ENCODE measurements around the gene CPNE8. TPM values are rescaled to one million over a fixed set of nuclear protein-coding genes. Genes with fewer than 3 reads are reported as not detected.

CPNE8 gene
- 10 to 100 TPM in 3 of 5 donors, 1 to 10 TPM in 2; 2.3 to 36.5 (median 14.7) TPM for total RNA-seq
- 1 to 10 TPM; 3.4 to 4.9 (median 3.8) TPM for polyA plus RNA-seq
- long read RNA-seq, donor 1 = 0 reads
- long read RNA-seq, donor 2 = 0 reads
- long read RNA-seq, donor 3, partial matches to known transcripts = 0 of 1 reads
- long read RNA-seq, donor 3, other reads (novel, unspliced or antisense) = 0 of 1 reads
- long read RNA-seq, donor 4 = 0 reads
- long read RNA-seq, donor 5 = 0 reads
- long read RNA-seq, donor 6, partial matches to known transcripts = 0 of 1 reads
- long read RNA-seq, donor 6, other reads (novel, unspliced or antisense) = 0 of 1 reads
- long read RNA-seq, donor 7, partial matches to known transcripts = 0 of 2 reads
- long read RNA-seq, donor 7, other reads (novel, unspliced or antisense) = 0 of 2 reads
- long read RNA-seq, donor 8, partial matches to known transcripts = 0 of 1 reads
- long read RNA-seq, donor 8, other reads (novel, unspliced or antisense) = 0 of 1 reads
- long read RNA-seq, donor 9 = 0 reads
- long read RNA-seq, donor 10 = 0 reads

DNA sequence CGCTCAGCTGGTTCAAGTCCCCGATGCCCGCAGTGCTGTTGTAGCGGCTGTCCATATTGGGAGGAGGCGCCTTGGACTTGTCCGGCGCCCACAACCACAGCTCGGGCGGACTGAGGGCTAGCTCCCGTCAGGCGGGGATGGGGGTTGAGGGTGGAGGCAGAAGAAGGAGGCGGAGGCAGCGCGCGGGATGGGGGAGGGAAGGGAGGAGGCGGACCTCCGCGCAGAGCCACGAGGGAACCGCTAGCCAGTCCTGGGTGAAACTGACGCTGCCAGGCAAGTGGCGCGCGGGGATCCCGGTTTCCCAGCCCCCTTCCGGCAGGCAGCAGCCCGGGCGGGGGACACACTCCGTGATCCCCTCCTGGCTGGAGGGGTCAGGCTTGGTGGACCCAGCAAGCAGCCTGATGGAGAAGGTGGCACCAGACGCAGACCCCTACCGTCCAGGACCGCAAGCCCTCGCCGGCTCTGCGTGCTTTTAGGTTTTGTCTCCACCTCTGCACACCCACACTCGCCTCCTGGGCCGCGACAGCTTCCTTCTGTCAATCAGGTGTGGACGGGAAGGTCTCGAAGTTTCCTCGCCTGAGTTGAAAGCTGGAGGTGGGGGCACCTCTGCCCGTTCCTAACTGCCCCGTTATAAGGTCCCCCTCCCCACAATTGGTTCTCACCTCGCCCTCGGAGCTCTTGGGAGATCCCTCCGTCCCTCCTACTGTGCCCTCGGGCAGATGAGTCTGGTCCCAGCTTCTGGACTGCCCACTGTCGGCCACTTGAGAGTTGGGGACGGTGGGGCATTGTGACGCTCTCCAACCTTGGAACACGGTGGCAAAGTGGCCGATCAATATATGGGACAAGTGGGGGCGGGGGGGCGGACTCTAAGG, at the start of gene CPNE8:
Gene CPNE8, minus strand, starts transcription at position 112 of the 872 bp plus-strand sequence. Its CDS starts 57 bp downstream, at position 55.
- intact Hi-C loops (cut with DNase I; ENCODE audit: low total_unique reads) = no loop called here
- Histone ChIP-seq H3K4me3 (peak within 1 kb of the TSS; percentile 58 to 63 (median 61)), H3K27me3 (peaks cover 0 to 16% (median 4%) of the 10 kb centered on the region in 3 donors), H3K36me3 (no peaks in the 10 kb centered on the region), H3K9me3 (no peaks in the 10 kb centered on the region), H3K27ac (peak within 1 kb of the TSS; percentile 85 to 93 (median 91)), H3K4me1 (peaks cover 0 to 40% (median 26%) of the 10 kb centered on the region in 4 donors)
- WGBS, 5 donors = 0 to 2% (median 1%) methylated on average over 36 to 54 of the region's 54 CpGs
- TF ChIP-seq POLR2AphosphoS5 (IDR thresholded peaks at IDR 0.05) = peak; percentile 11 to 84 (median 74)
- TF ChIP-seq, protein P1, sequence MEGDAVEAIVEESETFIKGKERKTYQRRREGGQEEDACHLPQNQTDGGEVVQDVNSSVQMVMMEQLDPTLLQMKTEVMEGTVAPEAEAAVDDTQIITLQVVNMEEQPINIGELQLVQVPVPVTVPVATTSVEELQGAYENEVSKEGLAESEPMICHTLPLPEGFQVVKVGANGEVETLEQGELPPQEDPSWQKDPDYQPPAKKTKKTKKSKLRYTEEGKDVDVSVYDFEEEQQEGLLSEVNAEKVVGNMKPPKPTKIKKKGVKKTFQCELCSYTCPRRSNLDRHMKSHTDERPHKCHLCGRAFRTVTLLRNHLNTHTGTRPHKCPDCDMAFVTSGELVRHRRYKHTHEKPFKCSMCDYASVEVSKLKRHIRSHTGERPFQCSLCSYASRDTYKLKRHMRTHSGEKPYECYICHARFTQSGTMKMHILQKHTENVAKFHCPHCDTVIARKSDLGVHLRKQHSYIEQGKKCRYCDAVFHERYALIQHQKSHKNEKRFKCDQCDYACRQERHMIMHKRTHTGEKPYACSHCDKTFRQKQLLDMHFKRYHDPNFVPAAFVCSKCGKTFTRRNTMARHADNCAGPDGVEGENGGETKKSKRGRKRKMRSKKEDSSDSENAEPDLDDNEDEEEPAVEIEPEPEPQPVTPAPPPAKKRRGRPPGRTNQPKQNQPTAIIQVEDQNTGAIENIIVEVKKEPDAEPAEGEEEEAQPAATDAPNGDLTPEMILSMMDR (IDR thresholded peaks at IDR 0.05) = no peak
- DNase-seq = peak; percentile 61 to 89

DNA sequence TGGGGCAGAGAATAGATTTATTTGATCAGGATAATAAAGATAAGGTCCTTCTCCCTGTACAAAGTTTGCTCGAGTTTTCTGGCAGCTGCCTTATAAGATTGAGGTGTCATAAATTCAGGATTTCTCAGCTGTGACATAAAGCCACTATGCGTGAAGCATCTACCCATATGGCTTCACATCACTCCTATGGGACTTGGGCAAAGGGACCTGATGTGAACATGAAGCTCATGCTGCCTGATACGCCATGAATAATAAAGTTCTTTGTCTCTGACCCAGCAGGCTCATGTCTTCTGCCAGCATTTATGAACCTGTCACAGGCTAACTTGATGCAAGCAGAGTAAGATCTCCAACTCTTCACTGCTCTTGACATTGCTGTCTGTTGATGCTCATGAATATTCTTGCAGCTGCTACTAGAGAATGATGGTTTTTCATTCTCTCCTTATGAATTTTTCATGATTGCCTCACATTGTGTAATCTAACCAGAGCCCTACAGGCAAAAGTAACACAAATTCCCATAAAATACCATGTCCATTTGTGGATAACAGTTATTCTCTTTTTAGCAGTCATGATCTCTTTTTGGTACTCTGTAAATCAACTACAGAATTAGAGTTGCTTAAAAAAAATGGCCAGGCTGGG, 49.0 kb upstream of the CPNE8 start:
- H3K4me3 ChIP-seq = no peak overlapping the region
- no peak for DNase-seq
- H3K27me3 ChIP-seq = no peaks in the 10 kb centered on the region
- TF ChIP-seq POLR2A (IDR thresholded peaks at IDR 0.05) = no peak
- TF ChIP-seq EP300 (IDR thresholded peaks at IDR 0.05) = no peak
- TF ChIP-seq, protein P1 (IDR thresholded peaks at IDR 0.05) = no peak
- no peak for TF ChIP-seq POLR2AphosphoS5 (IDR thresholded peaks at IDR 0.05)
- 64 to 74% (median 71%) methylated on average over 3 of the region's 3 CpGs for WGBS, 5 donors
- H3K36me3 ChIP-seq = no peaks in the 10 kb centered on the region
- intact Hi-C loops (cut with DNase I; ENCODE audit: low total_unique reads) = no loop called here
- H3K9me3 ChIP-seq = no peaks in the 10 kb centered on the region
- no peaks in the 10 kb centered on the region for H3K4me1 ChIP-seq
- no peak overlapping the region for H3K27ac ChIP-seq

DNA sequence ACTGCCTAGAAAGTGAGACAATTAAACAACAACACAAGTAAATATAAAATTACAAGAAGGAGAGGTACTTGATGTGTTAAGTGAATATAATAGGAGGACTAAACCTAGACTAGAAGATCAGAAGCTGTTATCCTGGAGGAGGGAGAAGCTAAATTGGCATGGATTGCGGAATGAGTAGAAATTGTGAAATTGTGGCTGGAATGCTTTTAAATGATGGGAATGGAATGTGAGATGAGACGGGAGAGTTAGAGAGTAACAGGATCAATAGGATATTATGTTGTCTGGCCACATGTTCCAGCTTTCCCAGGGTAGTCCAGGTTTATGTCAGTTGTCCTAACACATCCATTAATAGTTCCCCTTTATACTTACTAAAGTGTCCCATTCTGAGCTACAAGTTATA, 44.0 kb upstream of the CPNE8 start:
- Histone ChIP-seq H3K27ac (no peak overlapping the region), H3K27me3 (no peaks in the 10 kb centered on the region), H3K4me3 (no peak overlapping the region), H3K9me3 (no peaks in the 10 kb centered on the region), H3K36me3 (no peaks in the 10 kb centered on the region), H3K4me1 (no peaks in the 10 kb centered on the region)
- intact Hi-C loops (cut with DNase I; ENCODE audit: low total_unique reads) = no loop called here
- TF ChIP-seq POLR2A (IDR thresholded peaks at IDR 0.05) = no peak
- TF ChIP-seq POLR2AphosphoS5 (IDR thresholded peaks at IDR 0.05) = no peak
- TF ChIP-seq, protein P1 (IDR thresholded peaks at IDR 0.05) = no peak
- no peak for TF ChIP-seq EP300 (IDR thresholded peaks at IDR 0.05)
- DNase-seq = no peak
- 84 to 92% (median 89%) methylated on average over 2 of the region's 2 CpGs for WGBS, 5 donors

DNA sequence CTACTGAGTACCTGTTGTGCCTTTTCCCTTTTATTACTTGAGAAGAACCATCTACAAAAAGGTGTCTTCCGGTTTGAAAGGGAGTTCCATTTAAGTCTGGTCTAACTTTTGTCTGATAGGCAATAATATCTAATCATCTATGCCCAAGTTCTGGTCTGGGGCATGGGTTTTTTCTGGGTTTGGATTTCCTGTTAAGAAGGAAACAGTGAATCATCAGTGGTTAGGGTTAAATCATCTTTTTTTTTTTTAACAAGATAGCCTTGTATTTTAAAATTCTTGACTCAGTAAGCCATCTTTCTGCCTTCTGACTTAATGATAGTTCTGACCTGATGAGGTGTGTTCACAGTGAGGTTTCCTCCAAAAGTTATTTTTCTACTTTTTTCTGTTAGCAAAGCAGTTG, 29.3 kb upstream of the CPNE8 start:
- TF ChIP-seq POLR2A (IDR thresholded peaks at IDR 0.05) (no peak), EP300 (IDR thresholded peaks at IDR 0.05) (no peak), POLR2AphosphoS5 (IDR thresholded peaks at IDR 0.05) (no peak)
- TF ChIP-seq, protein P1 (IDR thresholded peaks at IDR 0.05) = no peak
- Histone ChIP-seq H3K9me3 (peaks cover 0 to 22% (median 4%) of the 10 kb centered on the region in 4 donors), H3K27me3 (no peaks in the 10 kb centered on the region), H3K27ac (no peak overlapping the region), H3K36me3 (no peaks in the 10 kb centered on the region), H3K4me3 (no peak overlapping the region), H3K4me1 (no peaks in the 10 kb centered on the region)
- intact Hi-C loops (cut with DNase I; ENCODE audit: low total_unique reads) = no loop called here
- WGBS, 5 donors = 52 to 72% (median 59%) methylated on average over 1 of the region's 1 CpG
- DNase-seq = no peak

All from stomach (tissue), 19 donors.